Measurements from ENCODE around the gene ACTN1.

The ACTN1 gene

DNA sequence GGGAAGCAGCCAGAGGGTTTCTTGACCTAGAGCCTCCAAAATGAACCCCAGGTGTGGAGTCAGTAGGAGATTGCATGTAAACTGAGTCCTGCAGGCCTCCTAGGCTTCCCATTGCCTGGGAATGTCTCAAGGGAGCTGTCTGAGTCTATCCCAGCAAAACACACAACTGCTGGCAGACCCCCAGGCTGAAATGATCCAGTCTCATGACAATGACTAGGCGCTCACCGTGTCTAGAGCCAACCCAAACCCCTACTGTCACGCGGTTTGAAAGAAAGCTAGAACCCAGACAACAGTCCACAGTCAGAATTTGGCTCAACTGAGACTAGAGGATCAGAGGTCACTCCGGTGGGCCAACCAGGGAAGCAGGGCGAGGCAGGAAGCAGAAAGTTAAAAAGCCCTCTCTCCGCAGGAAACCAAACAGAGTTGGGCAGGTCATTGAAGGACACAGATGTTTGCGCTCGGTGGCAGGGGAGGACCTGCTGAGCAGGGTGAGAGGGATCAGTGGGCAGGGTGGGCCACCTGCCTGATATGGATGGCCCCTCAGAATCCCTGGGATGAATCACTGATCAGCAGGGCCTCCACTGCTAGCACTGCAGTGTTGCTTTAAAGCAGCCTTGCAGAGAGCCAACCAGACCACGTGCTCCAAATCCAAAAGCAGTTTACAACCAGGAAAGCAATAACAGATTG is 23.8 kb downstream of the ACTN1 start:
- Histone ChIP-seq H3K27ac (ENCODE audit: low read length) (no peak overlapping the region), H3K9ac (ENCODE audit: low read length) (no peak overlapping the region), H3K4me2 (ENCODE audit: low read length) (no peak overlapping the region), H3K9me3 (ENCODE audit: insufficient read depth, low read length) (no peaks in the 10 kb centered on the region), H3K79me2 (ENCODE audit: low read length) (no peaks in the 10 kb centered on the region), H3K36me3 (replicated peaks; ENCODE audit: low read depth, low read length) (no peaks in the 10 kb centered on the region), H3K27me3 (ENCODE audit: low read depth, low read length) (peaks cover 44% of the 10 kb centered on the region), H2AFZ (ENCODE audit: low read depth, low read length) (no peak overlapping the region), H3K4me3 (ENCODE audit: low read length) (no peak overlapping the region), H3K4me1 (ENCODE audit: low read length) (peaks cover 20% of the 10 kb centered on the region), H4K20me1 (ENCODE audit: insufficient read depth, low read length) (peaks cover 10% of the 10 kb centered on the region)
- TF ChIP-seq, protein P1, sequence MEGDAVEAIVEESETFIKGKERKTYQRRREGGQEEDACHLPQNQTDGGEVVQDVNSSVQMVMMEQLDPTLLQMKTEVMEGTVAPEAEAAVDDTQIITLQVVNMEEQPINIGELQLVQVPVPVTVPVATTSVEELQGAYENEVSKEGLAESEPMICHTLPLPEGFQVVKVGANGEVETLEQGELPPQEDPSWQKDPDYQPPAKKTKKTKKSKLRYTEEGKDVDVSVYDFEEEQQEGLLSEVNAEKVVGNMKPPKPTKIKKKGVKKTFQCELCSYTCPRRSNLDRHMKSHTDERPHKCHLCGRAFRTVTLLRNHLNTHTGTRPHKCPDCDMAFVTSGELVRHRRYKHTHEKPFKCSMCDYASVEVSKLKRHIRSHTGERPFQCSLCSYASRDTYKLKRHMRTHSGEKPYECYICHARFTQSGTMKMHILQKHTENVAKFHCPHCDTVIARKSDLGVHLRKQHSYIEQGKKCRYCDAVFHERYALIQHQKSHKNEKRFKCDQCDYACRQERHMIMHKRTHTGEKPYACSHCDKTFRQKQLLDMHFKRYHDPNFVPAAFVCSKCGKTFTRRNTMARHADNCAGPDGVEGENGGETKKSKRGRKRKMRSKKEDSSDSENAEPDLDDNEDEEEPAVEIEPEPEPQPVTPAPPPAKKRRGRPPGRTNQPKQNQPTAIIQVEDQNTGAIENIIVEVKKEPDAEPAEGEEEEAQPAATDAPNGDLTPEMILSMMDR (IDR thresholded peaks at IDR 0.05; ENCODE audit: low read depth, low read length): no peak

DNA sequence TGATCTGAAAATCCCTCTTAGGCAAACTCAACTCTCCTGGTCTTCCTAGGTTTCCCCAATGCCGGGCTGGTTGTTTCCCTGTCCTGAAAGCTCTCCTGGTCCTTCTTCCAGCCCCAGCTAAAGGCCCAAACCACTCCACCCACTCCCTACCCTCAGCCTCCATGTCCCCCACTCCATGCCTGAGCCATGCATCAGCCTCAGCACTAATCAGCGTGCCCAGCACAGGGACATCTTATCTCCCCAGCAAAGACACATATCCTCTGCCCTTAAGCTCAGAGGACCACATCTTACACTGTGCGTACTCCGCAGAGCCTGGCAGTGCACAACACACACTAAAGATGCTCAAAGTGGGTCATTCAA is 25.9 kb downstream of the ACTN1 start:
- Histone ChIP-seq H3K36me3 (replicated peaks; ENCODE audit: low read depth, low read length) (no peaks in the 10 kb centered on the region), H3K4me1 (ENCODE audit: low read length) (peaks cover 11% of the 10 kb centered on the region), H2AFZ (ENCODE audit: low read depth, low read length) (no peak overlapping the region), H3K9ac (ENCODE audit: low read length) (no peak overlapping the region), H3K27me3 (ENCODE audit: low read depth, low read length) (peaks cover 24% of the 10 kb centered on the region), H3K79me2 (ENCODE audit: low read length) (no peaks in the 10 kb centered on the region), H3K27ac (ENCODE audit: low read length) (no peak overlapping the region), H3K4me2 (ENCODE audit: low read length) (no peak overlapping the region), H4K20me1 (ENCODE audit: insufficient read depth, low read length) (peaks cover 10% of the 10 kb centered on the region), H3K9me3 (ENCODE audit: insufficient read depth, low read length) (no peaks in the 10 kb centered on the region), H3K4me3 (ENCODE audit: low read length) (no peak overlapping the region)
- no peak for TF ChIP-seq EZH2phosphoT487 (IDR thresholded peaks at IDR 0.05; ENCODE audit: low read depth)
- TF ChIP-seq, protein P1 (IDR thresholded peaks at IDR 0.05; ENCODE audit: low read depth, low read length): no peak

DNA sequence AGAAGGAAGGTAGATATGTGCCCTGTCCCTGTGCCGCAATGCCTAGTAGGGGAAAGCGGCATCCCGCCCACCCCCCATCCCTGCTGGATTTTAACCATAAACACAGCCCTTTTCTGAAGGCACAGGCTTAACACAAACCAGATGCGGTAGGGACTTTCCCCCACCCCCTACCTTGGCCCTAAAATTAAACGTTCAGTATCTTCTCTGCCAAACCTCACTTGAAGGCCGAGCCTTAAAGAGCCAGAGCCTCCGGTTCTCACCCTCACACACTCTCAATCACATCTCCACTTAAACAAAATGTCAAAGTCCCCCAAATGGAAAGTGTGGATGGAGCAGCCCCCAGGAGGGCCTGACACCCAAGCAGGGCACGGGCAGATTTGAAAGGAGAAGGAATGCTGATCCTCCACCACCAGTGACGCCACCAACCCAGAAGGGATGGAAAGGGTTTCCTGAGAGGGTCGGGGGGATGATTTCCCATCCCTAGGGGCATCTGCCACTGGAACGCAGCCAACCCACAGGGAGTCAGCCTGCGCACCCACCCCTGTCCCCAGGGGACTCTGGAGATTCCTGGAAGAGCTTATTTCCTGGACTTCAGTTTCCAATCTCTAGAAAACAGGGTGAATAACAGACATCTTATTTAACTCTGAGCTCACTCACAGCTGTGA is 26.4 kb downstream of the ACTN1 start:
- H3K4me3 ChIP-seq (ENCODE audit: low read length): no peak overlapping the region
- no peaks in the 10 kb centered on the region for H3K79me2 ChIP-seq (ENCODE audit: low read length)
- no peak for TF ChIP-seq EZH2phosphoT487 (IDR thresholded peaks at IDR 0.05; ENCODE audit: low read depth)
- TF ChIP-seq, protein P1 (IDR thresholded peaks at IDR 0.05; ENCODE audit: low read depth, low read length): no peak
- H3K27ac ChIP-seq (ENCODE audit: low read length): no peak overlapping the region
- no peak overlapping the region for H3K9ac ChIP-seq (ENCODE audit: low read length)
- H3K27me3 ChIP-seq (ENCODE audit: low read depth, low read length): peaks cover 23% of the 10 kb centered on the region
- H4K20me1 ChIP-seq (ENCODE audit: insufficient read depth, low read length): peaks cover 10% of the 10 kb centered on the region
- no peak overlapping the region for H2AFZ ChIP-seq (ENCODE audit: low read depth, low read length)
- H3K4me1 ChIP-seq (ENCODE audit: low read length): peaks cover 6% of the 10 kb centered on the region
- no peaks in the 10 kb centered on the region for H3K36me3 ChIP-seq (replicated peaks; ENCODE audit: low read depth, low read length)
- no peak overlapping the region for H3K4me2 ChIP-seq (ENCODE audit: low read length)
- H3K9me3 ChIP-seq (ENCODE audit: insufficient read depth, low read length): no peaks in the 10 kb centered on the region

DNA sequence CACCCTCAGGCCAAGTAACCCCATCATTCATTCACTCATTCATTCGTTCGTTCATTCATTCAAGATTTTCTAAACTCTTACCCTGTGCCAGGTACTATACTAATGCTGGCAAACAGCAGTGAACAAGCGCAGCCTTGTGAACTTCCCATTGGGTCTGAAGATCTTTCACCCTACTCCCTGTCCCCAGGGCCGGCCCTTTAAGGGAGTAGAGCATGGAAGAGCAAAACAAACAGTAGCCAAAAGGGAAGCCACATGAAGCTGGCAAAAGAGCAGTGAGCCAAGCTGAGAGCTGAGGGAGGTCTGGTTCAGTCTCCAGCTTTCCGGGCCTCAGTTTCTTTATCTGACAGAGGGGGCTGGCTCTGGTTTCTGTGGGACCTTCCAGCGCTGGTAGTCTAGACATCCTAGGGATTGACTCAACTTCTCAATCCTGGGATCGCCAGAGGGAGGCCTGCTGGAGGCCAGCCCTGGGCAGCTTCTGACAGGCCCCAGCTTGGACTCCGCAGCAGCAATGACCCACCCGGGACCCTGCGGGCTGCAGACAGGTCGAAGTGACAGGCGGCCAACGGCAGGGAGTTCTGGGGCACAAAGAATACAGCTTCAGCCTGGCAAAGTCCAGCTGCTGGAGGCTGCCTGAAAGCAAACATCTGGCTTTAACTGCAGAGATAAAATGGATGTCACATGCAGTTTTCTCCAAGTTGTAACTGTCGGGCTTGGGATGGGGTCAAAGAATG is 27.1 kb downstream of the ACTN1 start:
- Histone ChIP-seq H3K9ac (ENCODE audit: low read length) (no peak overlapping the region), H3K27ac (ENCODE audit: low read length) (no peak overlapping the region), H3K36me3 (replicated peaks; ENCODE audit: low read depth, low read length) (no peaks in the 10 kb centered on the region), H3K79me2 (ENCODE audit: low read length) (no peaks in the 10 kb centered on the region), H3K4me3 (ENCODE audit: low read length) (no peak overlapping the region), H3K4me2 (ENCODE audit: low read length) (no peak overlapping the region), H4K20me1 (ENCODE audit: insufficient read depth, low read length) (peaks cover 4% of the 10 kb centered on the region; the same call in 1 of the 2 replicates), H3K27me3 (ENCODE audit: low read depth, low read length) (peaks cover 18% of the 10 kb centered on the region), H3K4me1 (ENCODE audit: low read length) (no peaks in the 10 kb centered on the region), H3K9me3 (ENCODE audit: insufficient read depth, low read length) (no peaks in the 10 kb centered on the region), H2AFZ (ENCODE audit: low read depth, low read length) (no peak overlapping the region)
- TF ChIP-seq EZH2phosphoT487 (IDR thresholded peaks at IDR 0.05; ENCODE audit: low read depth): no peak
- TF ChIP-seq, protein P1 (IDR thresholded peaks at IDR 0.05; ENCODE audit: low read depth, low read length): no peak
